HepG2 (cell line): ENCODE results near the gene XXYLT1. TPM values are rescaled to one million over a fixed set of nuclear protein-coding genes. Genes with fewer than 3 reads are reported as not detected.

Experiments used
- AGO2 ChIP-seq: fragments of 200-400 bp; formaldehyde crosslinking; optimal IDR thresholded peaks from 2 replicates; pipeline ENCODE3; 2017; ENCODE audit warnings: mild to moderate bottlenecking, low read depth, low read length, moderate library complexity
- AKNA ChIP-seq: sonication (generic); formaldehyde crosslinking; IDR thresholded peaks from 2 replicates; pipeline ENCODE4 v1.4.0; 2020; ENCODE audit warnings: missing genetic modification reagents, borderline replicate concordance
- ARNT2 ChIP-seq: sonication (generic); formaldehyde crosslinking; IDR thresholded peaks from 2 replicates; pipeline ENCODE4 v1.8.0; 2022; ENCODE audit warnings: mild to moderate bottlenecking, low read depth, missing genetic modification reagents, moderate library complexity
- DDIT3 ChIP-seq: sonication (generic); formaldehyde crosslinking; IDR thresholded peaks from 2 replicates; pipeline ENCODE4 v1.4.0; 2020; ENCODE audit warnings: mild to moderate bottlenecking, missing genetic modification reagents
- HDAC2 ChIP-seq: sonication (generic); formaldehyde crosslinking; IDR thresholded peaks from 2 replicates; pipeline ENCODE4 v1.4.0; 2020; ENCODE audit warnings: missing genetic modification reagents
- JUN ChIP-seq: sonication (generic); formaldehyde crosslinking; IDR thresholded peaks from 2 replicates; pipeline ENCODE4 v1.4.0; 2020; ENCODE audit warnings: mild to moderate bottlenecking, missing genetic modification reagents
- POGK ChIP-seq: sonication (generic); formaldehyde crosslinking; conservative IDR thresholded peaks from 2 replicates; pipeline ENCODE4 v1.8.0; 2022; ENCODE audit warnings: mild to moderate bottlenecking, moderate library complexity, missing genetic modification reagents
- RELA ChIP-seq: sonication (generic); formaldehyde crosslinking; IDR thresholded peaks from 2 replicates; pipeline ENCODE4 v1.4.0; 2020; ENCODE audit warnings: missing genetic modification reagents
- SNRNP70 ChIP-seq: fragments of 200-400 bp; formaldehyde crosslinking; IDR thresholded peaks from 2 replicates; pipeline ENCODE4 v1.6.1; 2017; ENCODE audit warnings: mild to moderate bottlenecking, low read depth, low read length, moderate library complexity
- TFDP2 ChIP-seq: sonication (generic); formaldehyde crosslinking; IDR thresholded peaks from 2 replicates; pipeline ENCODE4 v1.4.0; 2020; ENCODE audit warnings: missing genetic modification reagents
- ZNF556 ChIP-seq: sonication (generic); formaldehyde crosslinking; IDR thresholded peaks from 2 replicates; pipeline ENCODE4 v1.4.0; 2020; ENCODE audit warnings: mild to moderate bottlenecking, missing genetic modification reagents, borderline replicate concordance
- ZNF597 ChIP-seq: sonication (generic); formaldehyde crosslinking; IDR thresholded peaks from 2 replicates; pipeline ENCODE4 v1.5.0; 2020; ENCODE audit warnings: missing genetic modification reagents
- ZNF605 ChIP-seq: sonication (generic); formaldehyde crosslinking; IDR thresholded peaks from 2 replicates; pipeline ENCODE4 v1.8.0; 2022; ENCODE audit warnings: mild to moderate bottlenecking, missing genetic modification reagents
- ZNF629 ChIP-seq: sonication (generic); formaldehyde crosslinking; conservative IDR thresholded peaks from 2 replicates; pipeline ENCODE4 v1.5.0; 2020; ENCODE audit warnings: missing genetic modification reagents
- ZSCAN25 ChIP-seq: sonication (generic); formaldehyde crosslinking; IDR thresholded peaks from 2 replicates; pipeline ENCODE4 v1.8.0; 2022; ENCODE audit warnings: mild to moderate bottlenecking, missing genetic modification reagents
- polyA plus RNA-seq, 8 experiments: library from polyadenylated mRNA; depleted of rRNA in 3 of 8; stranded (reverse) in 7 of 8; unstranded in 1 of 8; fragments of >200 nt; fragmentation: Illumina TruSeq in 4 of 8; extraction: Trizol in 4 of 8; gene quantifications; 2 replicates each; pipeline versions ENCODE4 v1.2.1 to v1.2.3, GENCODE V29; 2011 to 2016; ENCODE audit warnings: low read depth in 4 of 8, missing spikeins in 1 of 8, mixed read lengths in 1 of 8; ENCODE audit not compliant: insufficient read depth in 1 of 8
- total RNA-seq, 5 experiments: library from RNA; depleted of rRNA; stranded (reverse); fragments of >200 nt; fragmentation: Illumina TruSeq; extraction: Trizol; gene quantifications; 2 replicates each; pipeline ENCODE4 v1.2.3, GENCODE V29; 2016; ENCODE audit warnings: low read depth in 1 of 5

The XXYLT1 gene
- total and polyA plus RNA-seq, 2 of the 13 experiments (the other 11 are each of a cell fraction or from before 2014, with no cell fraction given) = 17.7 to 19.0 TPM

- 0 out of 2 replicates have a peak, but pooled peaks have one; percentile 24 for TF ChIP-seq JUN (CRISPR knock-in tag)
- TF ChIP-seq HDAC2 = no peak
- 0 out of 2 replicates have a peak, but pooled peaks have one; percentile 16 for TF ChIP-seq ZNF629 (CRISPR knock-in tag)
- TF ChIP-seq ZNF556 (CRISPR knock-in tag) = 0 out of 2 replicates have a peak, but pooled peaks have one; percentile 75
- no peak for TF ChIP-seq ZNF597
- peak; percentile 91 for TF ChIP-seq AKNA
- TF ChIP-seq TFDP2 (CRISPR knock-in tag) = peak; percentile 72; the same call in 1 of the 2 replicates
- peak; percentile 52 for TF ChIP-seq AGO2
- peak; percentile 78; the same call in 1 of the 2 replicates for TF ChIP-seq ZNF605 (CRISPR knock-in tag)
- 0 out of 2 replicates have a peak, but pooled peaks have one; percentile 47 for TF ChIP-seq ZSCAN25 (CRISPR knock-in tag)
- TF ChIP-seq DDIT3 (CRISPR knock-in tag) = no peak
- peak; percentile 90 for TF ChIP-seq POGK (CRISPR knock-in tag)
- TF ChIP-seq SNRNP70 = no peak
- 0 out of 2 replicates have a peak, but pooled peaks have one; percentile 85 for TF ChIP-seq ARNT2 (CRISPR knock-in tag)
- TF ChIP-seq RELA (CRISPR knock-in tag) = no peak
Observed at GRCh38 chr3:195270079-195270816, 711 bp downstream of the XXYLT1 start (continued).
